D721Med (cell line): Measurements from ENCODE around the gene PRDM11.

Experiments
- DNase-seq: peaks from one replicate; pipeline ENCODE4 v3.0.0; 2011; ENCODE audit warnings: low spot score; ENCODE audit not compliant: insufficient read length
- FAIRE-seq: peaks from 2 replicates; lab custom pipeline; 2011; peaks lifted over from hg19 to GRCh38; lab: Jason Lieb, UNC
- CTCF ChIP-seq: IDR thresholded peaks from 2 replicates; pipeline ENCODE4 v1.5.1; 2012; ENCODE audit warnings: mild to moderate bottlenecking, control low read depth; ENCODE audit not compliant: insufficient read depth; ENCODE audit errors: missing control alignments

Gene PRDM11

GRCh38 chr11:45269678-45270077, 123.2 kb downstream of the PRDM11 start:
- FAIRE-seq (no peak), DNase-seq (no peak)
- TF ChIP-seq CTCF, result no peak

- no peak for TF ChIP-seq CTCF
- FAIRE-seq, result no peak
- no peak for DNase-seq
Measured at GRCh38 chr11:45270946-45271716, 124.7 kb downstream of the PRDM11 start.

DNA sequence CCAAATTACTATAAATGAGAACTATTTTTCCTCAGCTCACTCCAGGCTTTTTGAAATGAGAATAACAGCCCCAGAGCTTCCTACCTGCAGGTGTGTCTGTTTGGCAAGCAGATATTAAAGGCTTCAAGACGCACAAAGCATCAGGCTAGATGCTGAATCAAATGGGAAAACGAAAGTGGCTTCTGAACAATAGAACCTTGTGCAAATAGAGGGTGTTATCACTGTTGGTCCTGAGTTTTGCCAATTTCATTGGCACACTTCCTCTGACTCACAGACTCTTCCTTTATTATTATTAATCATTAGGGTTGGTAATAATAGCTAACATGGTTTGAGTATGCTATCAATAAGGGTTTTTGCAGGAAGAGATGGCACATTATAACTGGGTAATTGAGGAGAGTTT, 126.3 kb downstream of the PRDM11 start:
- TF ChIP-seq CTCF, result no peak
- DNase-seq (no peak), FAIRE-seq (no peak)

DNA sequence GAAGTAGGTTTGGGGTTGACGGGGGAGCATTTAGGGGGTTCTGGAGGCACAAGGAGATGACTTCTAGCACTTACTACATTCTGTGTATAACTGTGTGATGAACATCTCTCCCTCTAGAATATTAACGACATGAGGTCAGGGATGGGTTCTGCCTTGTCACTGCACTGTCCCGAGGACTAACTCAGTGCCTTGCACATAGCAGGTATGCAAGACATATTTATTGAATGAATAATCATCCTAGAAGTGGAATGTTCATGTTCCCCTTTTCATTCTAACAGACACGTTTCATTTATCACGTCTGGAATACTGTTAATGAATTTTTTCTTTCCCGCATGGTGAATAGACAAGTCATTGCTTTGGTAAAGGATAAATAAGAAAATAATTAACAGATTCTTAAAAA, 127.1 kb downstream of the PRDM11 start:
- FAIRE-seq (no peak), DNase-seq (no peak)
- no peak for TF ChIP-seq CTCF

DNA sequence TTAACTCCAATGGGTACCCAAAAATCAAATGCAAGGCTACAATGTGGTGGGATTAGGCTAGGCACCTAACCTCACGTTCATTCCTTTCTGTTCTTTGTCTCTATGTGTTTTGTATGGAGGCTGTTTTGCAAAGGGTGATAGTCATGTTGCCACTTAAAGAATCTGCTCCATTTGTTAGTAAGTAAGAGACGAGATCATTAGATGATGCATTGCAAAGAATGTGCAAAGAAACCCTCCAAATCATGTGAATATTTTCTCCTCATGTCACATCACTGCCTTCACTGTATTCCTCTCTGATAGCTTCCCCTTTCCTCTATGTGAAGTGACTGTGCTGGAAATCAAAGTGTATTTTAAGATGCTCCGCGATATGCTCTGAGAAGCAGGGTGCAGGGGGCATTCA, 127.8 kb downstream of the PRDM11 start:
- no peak for DNase-seq
- no peak for TF ChIP-seq CTCF
- no peak for FAIRE-seq

DNA sequence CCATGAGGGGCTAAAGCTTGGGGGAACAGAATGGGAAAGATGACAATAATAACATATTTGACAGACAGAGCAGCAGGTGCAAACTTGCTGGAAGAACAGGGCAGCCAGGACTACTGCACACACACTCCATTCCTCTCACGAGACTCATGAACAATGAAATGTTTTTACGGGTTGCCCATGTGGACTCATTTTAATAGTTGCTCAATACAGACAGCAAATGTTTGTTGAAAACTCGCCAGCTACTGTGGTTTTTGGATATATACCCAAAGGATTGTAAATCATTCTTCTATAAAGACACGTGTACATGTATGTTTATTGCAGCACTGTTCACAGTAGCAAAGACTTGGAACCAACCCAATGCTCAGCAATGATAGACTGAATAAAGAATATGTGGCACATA, 129.4 kb downstream of the PRDM11 start:
- FAIRE-seq, result no peak
- DNase-seq, result no peak
- no peak for TF ChIP-seq CTCF

DNA sequence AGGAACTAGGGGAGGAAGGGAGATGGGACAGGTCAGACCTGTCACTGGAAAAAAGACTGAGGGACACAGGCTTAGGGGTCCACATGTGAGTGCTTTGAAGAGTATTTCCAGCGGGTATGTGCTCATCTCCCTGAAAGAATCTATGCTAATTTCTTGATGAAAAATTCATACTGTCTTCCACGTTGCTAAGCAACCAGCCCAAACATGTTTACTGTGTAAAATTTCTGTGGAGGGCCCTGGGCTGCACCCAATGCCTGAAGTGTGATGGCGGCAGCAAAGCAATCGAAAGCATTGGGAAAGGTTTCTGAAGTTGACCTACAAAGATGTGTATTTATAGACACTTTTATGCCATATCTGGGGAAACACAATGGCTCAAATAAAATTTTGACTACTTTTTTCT, 132.3 kb downstream of the PRDM11 start:
- no peak for DNase-seq
- no peak for TF ChIP-seq CTCF
- FAIRE-seq, result no peak
